ENCODE results near the gene RPS27.

- TF ChIP-seq, protein P1, sequence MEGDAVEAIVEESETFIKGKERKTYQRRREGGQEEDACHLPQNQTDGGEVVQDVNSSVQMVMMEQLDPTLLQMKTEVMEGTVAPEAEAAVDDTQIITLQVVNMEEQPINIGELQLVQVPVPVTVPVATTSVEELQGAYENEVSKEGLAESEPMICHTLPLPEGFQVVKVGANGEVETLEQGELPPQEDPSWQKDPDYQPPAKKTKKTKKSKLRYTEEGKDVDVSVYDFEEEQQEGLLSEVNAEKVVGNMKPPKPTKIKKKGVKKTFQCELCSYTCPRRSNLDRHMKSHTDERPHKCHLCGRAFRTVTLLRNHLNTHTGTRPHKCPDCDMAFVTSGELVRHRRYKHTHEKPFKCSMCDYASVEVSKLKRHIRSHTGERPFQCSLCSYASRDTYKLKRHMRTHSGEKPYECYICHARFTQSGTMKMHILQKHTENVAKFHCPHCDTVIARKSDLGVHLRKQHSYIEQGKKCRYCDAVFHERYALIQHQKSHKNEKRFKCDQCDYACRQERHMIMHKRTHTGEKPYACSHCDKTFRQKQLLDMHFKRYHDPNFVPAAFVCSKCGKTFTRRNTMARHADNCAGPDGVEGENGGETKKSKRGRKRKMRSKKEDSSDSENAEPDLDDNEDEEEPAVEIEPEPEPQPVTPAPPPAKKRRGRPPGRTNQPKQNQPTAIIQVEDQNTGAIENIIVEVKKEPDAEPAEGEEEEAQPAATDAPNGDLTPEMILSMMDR (conservative IDR thresholded peaks at IDR 0.05; ENCODE audit: low read depth, low read length), result no peak
- no peak for TF ChIP-seq EZH2 (IDR thresholded peaks at IDR 0.05; ENCODE audit: borderline replicate concordance, low read depth, low read length, poor library complexity, severe bottlenecking)
Observed at GRCh38 chr1:153944827-153945117, 45.8 kb upstream of the RPS27 start.

All from A673 (cell line).